ENCODE results near the gene DCUN1D2. TPM values are rescaled to one million over a fixed set of nuclear protein-coding genes. Genes with fewer than 3 reads are reported as not detected.

The DCUN1D2 gene
- total RNA-seq, 1 donor from 2014 or later, result 29.0 TPM

DNA sequence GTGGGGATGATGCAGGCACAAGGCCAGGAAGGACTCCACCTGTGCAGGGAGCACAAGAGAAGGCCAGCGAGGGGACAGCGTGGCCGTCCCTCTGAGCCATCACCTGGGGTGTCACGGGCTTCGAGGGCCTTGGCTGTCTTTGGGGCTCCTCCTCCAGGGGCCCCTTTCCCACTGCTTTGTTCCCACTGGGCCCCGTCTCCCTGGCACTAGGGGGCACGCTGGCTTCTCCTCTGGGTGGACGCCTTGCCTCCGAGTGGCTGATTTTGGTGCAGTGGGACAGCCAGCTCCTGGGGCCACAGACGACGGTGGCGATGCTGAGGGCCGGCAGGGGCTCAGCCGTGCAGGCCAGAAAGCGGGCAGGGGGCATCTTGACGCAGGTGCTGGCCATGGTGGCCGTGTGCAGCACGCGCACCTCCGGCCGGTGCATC is 83.4 kb downstream of the DCUN1D2 start:
- Mint-ChIP-seq H3K27ac (ENCODE audit: unreplicated experiment) (no peak overlapping the region), H3K27me3 (ENCODE audit: unreplicated experiment) (no peaks in the 10 kb centered on the region), H3K9me3 (ENCODE audit: unreplicated experiment) (no peaks in the 10 kb centered on the region), H3K36me3 (ENCODE audit: unreplicated experiment) (no peaks in the 10 kb centered on the region), H3K4me3 (ENCODE audit: unreplicated experiment) (no peak overlapping the region), H3K4me1 (ENCODE audit: unreplicated experiment) (peaks cover 40% of the 10 kb centered on the region)
- TF ChIP-seq, protein P1, sequence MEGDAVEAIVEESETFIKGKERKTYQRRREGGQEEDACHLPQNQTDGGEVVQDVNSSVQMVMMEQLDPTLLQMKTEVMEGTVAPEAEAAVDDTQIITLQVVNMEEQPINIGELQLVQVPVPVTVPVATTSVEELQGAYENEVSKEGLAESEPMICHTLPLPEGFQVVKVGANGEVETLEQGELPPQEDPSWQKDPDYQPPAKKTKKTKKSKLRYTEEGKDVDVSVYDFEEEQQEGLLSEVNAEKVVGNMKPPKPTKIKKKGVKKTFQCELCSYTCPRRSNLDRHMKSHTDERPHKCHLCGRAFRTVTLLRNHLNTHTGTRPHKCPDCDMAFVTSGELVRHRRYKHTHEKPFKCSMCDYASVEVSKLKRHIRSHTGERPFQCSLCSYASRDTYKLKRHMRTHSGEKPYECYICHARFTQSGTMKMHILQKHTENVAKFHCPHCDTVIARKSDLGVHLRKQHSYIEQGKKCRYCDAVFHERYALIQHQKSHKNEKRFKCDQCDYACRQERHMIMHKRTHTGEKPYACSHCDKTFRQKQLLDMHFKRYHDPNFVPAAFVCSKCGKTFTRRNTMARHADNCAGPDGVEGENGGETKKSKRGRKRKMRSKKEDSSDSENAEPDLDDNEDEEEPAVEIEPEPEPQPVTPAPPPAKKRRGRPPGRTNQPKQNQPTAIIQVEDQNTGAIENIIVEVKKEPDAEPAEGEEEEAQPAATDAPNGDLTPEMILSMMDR (IDR thresholded peaks at IDR 0.05), result no peak
- no peak for DNase-seq (ENCODE audit: extremely low spot score, unreplicated experiment)

DNA sequence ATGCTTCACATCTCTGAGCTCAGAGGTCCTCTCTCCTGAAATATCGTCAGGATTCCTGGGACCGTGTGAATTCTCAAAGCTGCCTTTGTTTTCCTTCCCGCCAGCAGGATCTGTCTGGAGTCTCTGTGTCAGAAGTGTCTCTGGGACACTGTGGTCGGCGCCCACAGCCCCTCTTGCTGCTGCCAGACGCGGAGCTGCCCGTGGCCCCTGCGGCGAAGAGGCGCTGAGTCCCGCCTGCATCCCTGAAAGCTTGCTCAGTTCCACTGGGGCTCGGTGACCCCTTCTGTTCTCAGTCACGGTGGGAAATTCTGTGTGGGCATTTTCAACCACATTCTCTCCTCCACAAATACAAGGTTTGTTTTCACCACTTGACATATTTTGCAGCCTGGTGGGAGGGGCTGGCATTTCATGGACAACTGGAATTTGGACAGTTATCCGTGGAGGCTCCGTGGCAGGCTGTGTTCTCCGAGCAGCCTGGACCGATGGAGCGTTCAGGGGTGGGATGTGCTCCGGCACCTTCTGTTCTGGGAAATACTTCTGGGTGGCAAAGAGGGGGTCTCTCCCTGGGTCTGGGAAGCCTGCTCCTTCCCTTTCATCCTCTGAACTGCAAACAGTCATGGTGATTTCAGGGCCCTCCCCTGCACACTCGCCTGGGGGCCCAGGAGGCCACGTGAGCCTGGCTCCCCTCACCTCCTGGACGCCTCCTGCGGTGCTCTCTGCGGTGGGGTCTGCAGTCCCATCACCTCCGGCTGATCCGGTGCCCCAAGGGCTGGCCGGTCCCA is 84.0 kb downstream of the DCUN1D2 start:
- H3K4me1 Mint-ChIP-seq (ENCODE audit: unreplicated experiment), result peaks cover 40% of the 10 kb centered on the region
- H3K4me3 Mint-ChIP-seq (ENCODE audit: unreplicated experiment), result no peak overlapping the region
- TF ChIP-seq, protein P1 (IDR thresholded peaks at IDR 0.05), result no peak
- no peak overlapping the region for H3K27ac Mint-ChIP-seq (ENCODE audit: unreplicated experiment)
- DNase-seq (ENCODE audit: extremely low spot score, unreplicated experiment), result no peak
- no peaks in the 10 kb centered on the region for H3K27me3 Mint-ChIP-seq (ENCODE audit: unreplicated experiment)
- no peaks in the 10 kb centered on the region for H3K36me3 Mint-ChIP-seq (ENCODE audit: unreplicated experiment)
- no peaks in the 10 kb centered on the region for H3K9me3 Mint-ChIP-seq (ENCODE audit: unreplicated experiment)

Other genes with a start within 250 kb of the DCUN1D2 start
- 413 and 449 TPM in 2 replicates for gene LAMP1, start 193.5 kb downstream of the DCUN1D2 start, total RNA-seq
- gene GRTP1, start 126.6 kb downstream of the DCUN1D2 start, total RNA-seq, result 0.99 and 2.0 TPM in 2 replicates
- 2.6 and 2.9 TPM in 2 replicates for gene ADPRHL1, start 37.2 kb downstream of the DCUN1D2 start, total RNA-seq
- gene TFDP1, start 94.0 kb upstream of the DCUN1D2 start, total RNA-seq, result 66.9 and 72.1 TPM in 2 replicates
- gene ATP4B, start 167.5 kb upstream of the DCUN1D2 start, total RNA-seq, result not detected in 2 replicates
- gene GRK1, start 176.5 kb upstream of the DCUN1D2 start, total RNA-seq, result 0.24 TPM in 1 of 2 replicates, not detected in the other

All from osteocyte (in vitro differentiated cells).